Psoas muscle (tissue), 8 donors: ENCODE results near the gene ANKRD11. TPM values are rescaled to one million over a fixed set of nuclear protein-coding genes. Genes with fewer than 3 reads are reported as not detected.

Experiments
- ATAC-seq, 4 donors: fragments of 200-7000 bp; cut with Tn5 transposase; one replicate each; pipeline ENCODE4 v1.9.1; 2020; ENCODE audit warnings: moderate library complexity in 3 of 4, mild to moderate bottlenecking in 2 of 4
- DNase-seq, 2 donors: peaks; one replicate each; pipeline ENCODE4 v3.0.0-alpha.2; 2020
- H3K27ac ChIP-seq: fragments of 200-600 bp; one replicate; pipeline ENCODE4 v1.8.0; 2022
- H3K27me3 ChIP-seq, 3 donors: fragments of 200-600 bp in 1 of 3; one replicate each; pipeline versions ENCODE4 v1.6.1 to v1.8.0; 2013 to 2022; ENCODE audit warnings: low read length in 2 of 3, mild to moderate bottlenecking in 2 of 3, moderate library complexity in 1 of 3; ENCODE audit not compliant: insufficient read depth in 3 of 3
- H3K36me3 ChIP-seq, 2 donors: fragments of 200-600 bp in 1 of 2; one replicate each; pipeline versions ENCODE4 v1.6.1 to v1.8.0; 2013 to 2022; ENCODE audit warnings: low read depth in 1 of 2, mild to moderate bottlenecking in 1 of 2, moderate library complexity in 1 of 2; ENCODE audit not compliant: insufficient read depth in 1 of 2
- H3K4me1 ChIP-seq: fragments of 200-600 bp; one replicate; pipeline ENCODE4 v1.8.0; 2022
- H3K4me3 ChIP-seq: fragments of 200-600 bp; one replicate; pipeline ENCODE4 v1.8.0; 2022; ENCODE audit warnings: mild to moderate bottlenecking
- H3K9me3 ChIP-seq: fragments of 200-600 bp; one replicate; pipeline ENCODE4 v1.8.0; 2022
- CTCF ChIP-seq: fragments of 200-600 bp; IDR thresholded peaks from one replicate; pipeline ENCODE4 v1.8.0; 2022; ENCODE audit warnings: antibody characterized with exemption
- WGBS, 3 donors: extraction: QIAGEN DNeasy Blood & Tissue Kit; methylation state at CpG; one replicate each; pipeline versions ENCODE4 v1.1.6 to v1.1.7; 2013; 5-methylcytosine and 5-hydroxymethylcytosine counted together
- intact Hi-C, 2 donors: fragments of 100-400 bp; cut with DNase I; formaldehyde crosslinking; loops; one replicate each; pipeline versions ENCODE4 v1.11.0 to v1.14.2; 2022
- polyA plus RNA-seq, 3 donors: library from polyadenylated mRNA; stranded (reverse); fragments of 200-250 nt; gene quantifications; one replicate each; pipeline ENCODE4 v1.2.3, GENCODE V29; 2013
- total RNA-seq, 4 donors: library from RNA; stranded (reverse); fragmentation: NEBNext Ultra II Directional in 2 of 4; extraction: Animal tissue kit (Norgen Biotek cat#: 25700) in 2 of 4; gene quantifications; one replicate each; pipeline versions ENCODE4 v1.2.1 to v1.2.4, GENCODE V29; 2021 to 2023
- donor health status: healthy with polysubstance abuse.
- donor health status: DM: no; HTN: no; CAD: no; lungs with moderate emphysema.
- donor health status: Bipolar disorder and iron deficiency.
- donor health status: healthy.
- donor health status: DM: yes; HTN: yes; CAD: no.
- donor health status: DM: no; HTN: no; CAD: no.
- donor health status: DM: no; HTN: no; CAD: no.
- donor health status: DM: yes; HTN: yes; CAD: no.

ANKRD11 gene
- total and polyA plus RNA-seq, 7 donors, result 22.3 to 72.8 (median 57.2) TPM

GRCh38 chr16:89279666-89280481 is 210.5 kb downstream of the ANKRD11 start:
- TF ChIP-seq CTCF, result no peak
- Histone ChIP-seq H3K4me1 (no peaks in the 10 kb centered on the region), H3K4me3 (no peak overlapping the region), H3K9me3 (no peaks in the 10 kb centered on the region), H3K36me3 (peaks cover 9 to 89% of the 10 kb centered on the region in 2 donors), H3K27me3 (no peaks in the 10 kb centered on the region), H3K27ac (no peak overlapping the region)
- 93% methylated on average over 57 to 65 of the region's 65 CpGs for WGBS, 3 donors
- peak in 1 of 4 donors; percentile 16 for ATAC-seq
- DNase-seq, result no peak
- intact Hi-C loops, result no loop called here

DNA sequence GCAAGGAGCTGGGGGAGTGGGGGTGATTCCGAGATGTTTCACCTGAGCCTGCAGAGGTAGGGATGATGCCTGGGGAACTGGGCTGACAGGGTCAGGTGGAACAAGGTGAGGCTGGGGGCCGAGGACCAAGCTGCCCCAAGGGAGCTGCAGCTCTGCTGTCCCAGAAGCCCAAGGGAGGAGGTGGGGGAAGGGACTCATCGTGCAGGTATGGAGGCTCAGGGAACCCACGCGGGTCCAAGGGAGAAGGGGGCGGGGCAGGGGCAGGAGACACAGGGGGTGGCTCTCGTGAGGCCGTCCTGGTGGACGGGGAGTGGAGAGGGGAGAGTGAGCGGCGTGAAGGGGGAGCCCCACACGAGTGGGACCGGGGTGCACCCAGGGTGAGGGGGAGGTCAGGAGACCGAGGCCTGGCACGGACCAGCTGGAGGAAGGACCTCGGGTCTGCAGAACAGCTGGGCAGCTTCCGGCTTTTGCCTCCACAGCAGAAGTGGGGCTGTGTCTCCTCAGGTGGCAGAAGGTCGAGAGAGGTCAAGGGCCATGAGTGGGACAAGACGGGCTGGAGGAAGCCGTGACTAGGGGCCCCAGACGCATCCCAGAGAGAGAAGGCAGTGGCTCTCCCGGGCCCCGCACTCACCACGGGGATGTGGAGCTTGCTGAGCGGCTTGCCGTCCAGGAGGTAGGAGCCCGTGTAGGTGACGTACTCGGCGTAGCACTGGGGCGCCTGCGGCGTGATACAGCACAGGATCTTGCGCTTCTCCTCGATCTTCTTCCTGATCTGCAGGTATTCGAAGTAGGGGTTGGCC is 211.7 kb downstream of the ANKRD11 start:
- WGBS, 3 donors, result 90 to 91% (median 90%) methylated on average over 33 to 36 of the region's 36 CpGs
- Histone ChIP-seq H3K9me3 (no peaks in the 10 kb centered on the region), H3K36me3 (peaks cover 9 to 89% of the 10 kb centered on the region in 2 donors), H3K4me3 (no peak overlapping the region), H3K27me3 (no peaks in the 10 kb centered on the region), H3K4me1 (no peaks in the 10 kb centered on the region), H3K27ac (no peak overlapping the region)
- no peak for TF ChIP-seq CTCF
- intact Hi-C loops, result no loop called here
- no peak for DNase-seq
- ATAC-seq, result no peak

DNA sequence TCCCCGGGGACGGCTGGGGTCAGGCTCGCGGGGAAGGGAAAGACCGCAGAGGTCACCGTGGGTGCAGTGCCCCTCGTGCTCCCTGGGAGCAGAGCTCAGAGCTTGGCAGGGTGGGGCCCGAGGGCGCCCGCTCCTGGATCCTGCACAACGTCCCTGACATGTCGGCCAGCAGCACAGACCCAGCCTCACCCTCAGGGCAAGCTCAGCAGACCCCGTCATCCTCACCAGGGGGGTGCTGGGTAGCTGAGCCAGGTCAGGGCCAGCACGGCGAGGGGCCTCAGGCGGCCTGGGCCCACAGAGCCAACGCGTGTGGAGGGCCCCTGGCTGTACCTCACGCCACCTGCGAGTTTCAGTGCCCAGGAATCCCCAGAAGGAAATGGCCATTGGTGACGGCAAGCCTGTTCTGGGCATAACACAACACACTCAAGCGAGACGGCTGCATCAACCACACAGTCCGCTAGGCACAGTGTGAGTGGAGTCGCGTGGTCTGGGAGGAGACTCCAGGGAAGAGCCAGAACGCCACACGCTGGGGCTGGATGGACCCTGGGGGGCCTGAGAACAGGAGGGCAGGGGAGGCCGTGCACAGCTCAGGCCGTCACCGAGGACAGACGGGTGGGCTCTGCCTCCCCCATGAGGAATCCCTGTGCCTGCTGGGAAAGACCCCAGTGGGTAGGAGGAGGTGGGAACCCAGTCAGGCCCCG is 212.6 kb downstream of the ANKRD11 start:
- no peak for TF ChIP-seq CTCF
- no peak overlapping the region for H3K27ac ChIP-seq
- H3K27me3 ChIP-seq, result no peaks in the 10 kb centered on the region
- DNase-seq, result no peak
- WGBS, 3 donors, result 82 to 84% (median 84%) methylated on average over 33 of the region's 33 CpGs
- ATAC-seq, result no peak
- no peaks in the 10 kb centered on the region for H3K9me3 ChIP-seq
- peaks cover 9 to 89% of the 10 kb centered on the region in 2 donors for H3K36me3 ChIP-seq
- H3K4me1 ChIP-seq, result no peaks in the 10 kb centered on the region
- intact Hi-C loops, result no loop called here
- no peak overlapping the region for H3K4me3 ChIP-seq

GRCh38 chr16:89277049-89277448 is 213.3 kb downstream of the ANKRD11 start:
- no peak overlapping the region for H3K4me3 ChIP-seq
- peaks cover 9 to 89% of the 10 kb centered on the region in 2 donors for H3K36me3 ChIP-seq
- 82 to 85% (median 85%) methylated on average over 9 of the region's 9 CpGs for WGBS, 3 donors
- ATAC-seq (no peak), DNase-seq (no peak)
- no peaks in the 10 kb centered on the region for H3K4me1 ChIP-seq
- no peaks in the 10 kb centered on the region for H3K9me3 ChIP-seq
- no peak for TF ChIP-seq CTCF
- intact Hi-C loops, result no loop called here
- no peak overlapping the region for H3K27ac ChIP-seq
- no peaks in the 10 kb centered on the region for H3K27me3 ChIP-seq
